Lung (tissue), 12 donors: Measurements from ENCODE around the gene CATSPERB. TPM values are rescaled to one million over a fixed set of nuclear protein-coding genes. Genes with fewer than 3 reads are reported as not detected.
A peak's percentile ranks its signal among the peaks of the same experiment; 100 is the strongest.

Experiments used
- ATAC-seq: fragments of 200-7000 bp; cut with Tn5 transposase; one replicate; pipeline ENCODE4 v1.9.1; 2020; ENCODE audit warnings: moderate number of reproducible peaks; ENCODE audit not compliant: insufficient read depth, low FRiP score
- DNase-seq, 3 donors: peaks; one replicate each; pipeline ENCODE4 v3.0.0-alpha.2; 2013 to 2017
- H3K27ac ChIP-seq, 2 donors: one replicate each; pipeline ENCODE4 v1.5.1; 2013; ENCODE audit warnings: mild to moderate bottlenecking in 2 of 2, moderate library complexity in 2 of 2, control low read depth in 1 of 2, inconsistent platforms in 1 of 2, low read depth in 1 of 2, low read length in 1 of 2
- H3K27me3 ChIP-seq, 3 donors: one replicate each; pipeline ENCODE4 v1.5.1; 2013; ENCODE audit warnings: low read length in 2 of 3; ENCODE audit not compliant: control insufficient read depth in 3 of 3, insufficient read depth in 3 of 3
- H3K36me3 ChIP-seq, 4 donors: one replicate each; pipeline ENCODE4 v1.5.1; 2013; ENCODE audit warnings: low read length in 4 of 4, mild to moderate bottlenecking in 1 of 4, moderate library complexity in 1 of 4; ENCODE audit not compliant: control insufficient read depth in 4 of 4, insufficient read depth in 4 of 4
- H3K4me1 ChIP-seq, 5 donors: one replicate each; pipeline ENCODE4 v1.5.1; 2013; ENCODE audit warnings: low read length in 5 of 5, mild to moderate bottlenecking in 2 of 5, moderate library complexity in 1 of 5; ENCODE audit not compliant: control insufficient read depth in 5 of 5, insufficient read depth in 5 of 5
- H3K4me3 ChIP-seq: one replicate; pipeline ENCODE4 v1.5.1; 2013; ENCODE audit warnings: mild to moderate bottlenecking, control low read depth, moderate library complexity
- H3K9ac ChIP-seq, 2 donors: one replicate each; pipeline ENCODE4 v1.5.1; 2013; ENCODE audit warnings: low read length in 2 of 2, control low read depth in 1 of 2; ENCODE audit not compliant: insufficient read depth in 1 of 2
- H3K9me3 ChIP-seq, 4 donors: one replicate each; pipeline ENCODE4 v1.5.1; 2013; ENCODE audit warnings: low read length in 3 of 4, mild to moderate bottlenecking in 1 of 4, moderate library complexity in 1 of 4; ENCODE audit not compliant: control insufficient read depth in 4 of 4, insufficient read depth in 3 of 4
- WGBS, 2 donors: extraction: QIAGEN DNeasy Blood & Tissue Kit; methylation state at CpG; one replicate each; pipeline ENCODE4 v1.1.7; 2013; 5-methylcytosine and 5-hydroxymethylcytosine counted together
- polyA plus RNA-seq, 2 donors: library from polyadenylated mRNA; stranded (reverse); fragments of 200-250 nt; gene quantifications; one replicate each; pipeline ENCODE4 v1.2.1, GENCODE V29; 2013
- total RNA-seq, 2 donors: library from RNA; depleted of rRNA in 1 of 2; stranded (reverse); fragments of >200 nt in 1 of 2; gene quantifications; one replicate each; pipeline ENCODE4 v1.2.1, GENCODE V29; 2014 to 2021
- TF ChIP-seq, protein P1 (sequence below): IDR thresholded peaks from 2 replicates; pipeline ENCODE4 v1.5.1; 2012; ENCODE audit warnings: mild to moderate bottlenecking; ENCODE audit errors: control extremely low read depth, extremely low read depth
- donor health status: control.
- donor health status: control.
- donor health status: Bipolar disorder and iron deficiency.
- donor health status: healthy.
- donor health status: DM: yes; HTN: yes; CAD: no.

Gene CATSPERB
- total and polyA plus RNA-seq, 4 donors: 0.57 to 9.0 (median 4.3) TPM

DNA sequence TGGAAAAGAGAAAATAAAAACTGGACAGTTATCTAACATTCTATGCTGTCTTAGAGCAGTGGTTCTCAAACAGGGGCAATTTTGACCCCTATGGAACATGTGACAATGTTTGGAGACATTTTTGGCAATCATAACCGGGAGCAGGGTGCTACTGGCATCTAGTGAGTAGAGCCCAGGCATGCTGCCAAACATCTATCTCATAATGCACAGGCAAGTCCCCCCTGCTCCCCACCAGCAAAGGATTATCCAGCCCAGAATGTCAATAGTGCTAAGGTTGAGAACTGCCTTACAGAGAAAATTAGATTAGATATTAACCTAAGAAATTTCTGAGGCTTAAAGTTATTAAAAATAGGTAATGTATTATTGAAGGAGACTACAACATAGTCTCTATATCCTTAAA lies 22.9 kb upstream of the CATSPERB start:
- H3K9me3 ChIP-seq: no peaks in the 10 kb centered on the region
- H3K9ac ChIP-seq: no peak overlapping the region
- ATAC-seq (no peak), DNase-seq (peak; percentile 43 to 76 (median 47))
- peak overlapping the region in 1 of 2 donors; percentile 45 for H3K27ac ChIP-seq
- no peaks in the 10 kb centered on the region for H3K27me3 ChIP-seq
- 26 to 76% methylated on average over 1 of the region's 1 CpG for WGBS, 2 donors
- peaks cover 0 to 4% (median 0%) of the 10 kb centered on the region in 5 donors for H3K4me1 ChIP-seq
- H3K4me3 ChIP-seq: no peak overlapping the region
- TF ChIP-seq, protein P1, sequence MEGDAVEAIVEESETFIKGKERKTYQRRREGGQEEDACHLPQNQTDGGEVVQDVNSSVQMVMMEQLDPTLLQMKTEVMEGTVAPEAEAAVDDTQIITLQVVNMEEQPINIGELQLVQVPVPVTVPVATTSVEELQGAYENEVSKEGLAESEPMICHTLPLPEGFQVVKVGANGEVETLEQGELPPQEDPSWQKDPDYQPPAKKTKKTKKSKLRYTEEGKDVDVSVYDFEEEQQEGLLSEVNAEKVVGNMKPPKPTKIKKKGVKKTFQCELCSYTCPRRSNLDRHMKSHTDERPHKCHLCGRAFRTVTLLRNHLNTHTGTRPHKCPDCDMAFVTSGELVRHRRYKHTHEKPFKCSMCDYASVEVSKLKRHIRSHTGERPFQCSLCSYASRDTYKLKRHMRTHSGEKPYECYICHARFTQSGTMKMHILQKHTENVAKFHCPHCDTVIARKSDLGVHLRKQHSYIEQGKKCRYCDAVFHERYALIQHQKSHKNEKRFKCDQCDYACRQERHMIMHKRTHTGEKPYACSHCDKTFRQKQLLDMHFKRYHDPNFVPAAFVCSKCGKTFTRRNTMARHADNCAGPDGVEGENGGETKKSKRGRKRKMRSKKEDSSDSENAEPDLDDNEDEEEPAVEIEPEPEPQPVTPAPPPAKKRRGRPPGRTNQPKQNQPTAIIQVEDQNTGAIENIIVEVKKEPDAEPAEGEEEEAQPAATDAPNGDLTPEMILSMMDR: no peak
- no peaks in the 10 kb centered on the region for H3K36me3 ChIP-seq

DNA sequence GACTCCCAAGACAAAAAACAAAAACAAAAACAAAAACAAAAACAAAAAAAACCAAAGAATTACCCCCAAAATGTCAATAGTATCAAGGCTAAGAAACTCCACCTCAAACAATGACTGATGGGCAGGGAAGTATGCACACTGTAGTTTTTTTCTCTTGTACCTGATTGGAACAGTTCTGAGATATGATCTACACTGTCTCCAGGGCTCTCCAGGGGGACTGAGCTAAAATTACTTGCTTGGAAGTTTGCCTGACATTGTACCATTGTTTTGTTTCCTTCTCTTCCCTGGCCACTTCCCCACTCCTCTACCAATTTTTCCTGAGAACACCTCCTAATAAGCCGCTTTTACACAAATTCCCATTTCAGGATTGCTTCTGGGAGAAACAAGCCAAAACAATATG lies 22.3 kb upstream of the CATSPERB start:
- Histone ChIP-seq H3K9me3 (no peaks in the 10 kb centered on the region), H3K27me3 (no peaks in the 10 kb centered on the region), H3K9ac (no peak overlapping the region), H3K4me3 (no peak overlapping the region), H3K36me3 (no peaks in the 10 kb centered on the region), H3K4me1 (peaks cover 0 to 4% (median 0%) of the 10 kb centered on the region in 5 donors), H3K27ac (peak overlapping the region in 1 of 2 donors; percentile 45)
- TF ChIP-seq, protein P1: no peak
- DNase-seq (peak in 1 of 3 donors; percentile 7), ATAC-seq (no peak)
- 77 to 85% methylated on average over 1 of the region's 1 CpG for WGBS, 2 donors

DNA sequence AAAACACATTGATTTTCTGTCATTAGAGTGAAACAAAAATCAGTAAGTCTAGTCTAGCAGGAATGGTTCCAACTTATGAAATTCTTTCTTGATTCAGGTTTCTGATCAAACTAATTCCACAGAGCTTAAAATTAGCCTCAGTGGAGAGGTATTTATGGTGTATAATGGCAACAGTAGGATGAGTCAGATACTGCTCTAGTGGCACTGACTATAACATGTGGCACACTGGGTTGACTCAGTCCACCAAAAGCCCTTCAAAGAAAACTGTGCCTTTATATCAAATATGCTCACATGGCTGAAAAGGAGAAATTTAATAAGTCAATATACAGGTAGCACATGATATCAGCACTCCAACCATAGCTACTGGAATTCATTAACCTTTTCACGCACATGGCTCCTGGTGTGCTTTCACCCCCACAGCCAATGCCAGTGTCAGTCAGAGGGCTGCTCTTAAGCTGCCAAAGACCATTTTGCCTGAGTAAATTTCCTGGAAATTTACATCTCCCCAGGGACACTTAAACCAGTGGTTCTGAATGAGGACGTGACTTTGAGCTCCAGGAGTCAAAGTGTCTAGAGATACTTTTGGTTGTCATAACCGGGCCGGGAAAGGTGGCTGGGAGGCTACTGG lies 21.7 kb upstream of the CATSPERB start:
- H3K4me1 ChIP-seq: peaks cover 0 to 4% (median 0%) of the 10 kb centered on the region in 5 donors
- H3K9me3 ChIP-seq: no peaks in the 10 kb centered on the region
- WGBS, 2 donors: 76 to 82% methylated on average over 4 of the region's 4 CpGs
- ATAC-seq: no peak
- peak in 1 of 3 donors; percentile 3 for DNase-seq
- H3K36me3 ChIP-seq: no peaks in the 10 kb centered on the region
- TF ChIP-seq, protein P1: no peak
- no peaks in the 10 kb centered on the region for H3K27me3 ChIP-seq
- H3K4me3 ChIP-seq: no peak overlapping the region
- no peak overlapping the region for H3K27ac ChIP-seq
- H3K9ac ChIP-seq: no peak overlapping the region
